CD14-positive monocyte (primary cell): ENCODE results near the gene TLCD5. TPM values are rescaled to one million over a fixed set of nuclear protein-coding genes. Genes with fewer than 3 reads are reported as not detected.

Source experiments
- DNase-seq, 3 donors: peaks; one replicate each; pipeline ENCODE4 v3.0.0-alpha.2; 2011 to 2022
- H2AFZ ChIP-seq: 2 replicates; pipeline ENCODE4 v1.6.0; 2012; ENCODE audit warnings: mild to moderate bottlenecking, low read depth, low read length, inconsistent platforms; ENCODE audit not compliant: insufficient read depth, poor library complexity, severe bottlenecking
- H3K27ac ChIP-seq, 2 donors: 1 replicate in 1 of 2; 2 replicates in 1 of 2; pipeline ENCODE4 v1.5.1; 2012 to 2013; ENCODE audit warnings: low read length in 2 of 2, control low read depth in 1 of 2, inconsistent platforms in 1 of 2, low read depth in 1 of 2, mild to moderate bottlenecking in 1 of 2
- H3K27me3 ChIP-seq, 2 donors: one replicate each; pipeline versions ENCODE4 v1.6.0 to v1.6.1; 2011 to 2013; ENCODE audit warnings: low read length in 2 of 2; ENCODE audit not compliant: control insufficient read depth in 2 of 2, insufficient read depth in 2 of 2
- H3K36me3 ChIP-seq, 2 donors: replicated peaks in 1 of 2; 1 replicate in 1 of 2; 2 replicates in 1 of 2; pipeline versions ENCODE4 v1.5.1 to v1.6.1; 2012 to 2013; ENCODE audit warnings: low read length in 2 of 2, control low read depth in 1 of 2, inconsistent platforms in 1 of 2, mild to moderate bottlenecking in 1 of 2; ENCODE audit not compliant: insufficient read depth in 2 of 2, control insufficient read depth in 1 of 2
- H3K4me1 ChIP-seq, 2 donors: 1 replicate in 1 of 2; 2 replicates in 1 of 2; pipeline versions ENCODE4 v1.5.1 to v1.6.1; 2012 to 2013; ENCODE audit warnings: low read length in 2 of 2, control low read depth in 1 of 2, inconsistent platforms in 1 of 2, mild to moderate bottlenecking in 1 of 2, moderate library complexity in 1 of 2; ENCODE audit not compliant: insufficient read depth in 2 of 2, control insufficient read depth in 1 of 2
- H3K4me2 ChIP-seq: replicated peaks from 2 replicates; pipeline ENCODE3; 2012; ENCODE audit warnings: low read length, moderate library complexity, mild to moderate bottlenecking; ENCODE audit not compliant: poor library complexity, severe bottlenecking; ENCODE audit errors: extremely low read depth
- H3K4me3 ChIP-seq, 3 experiments: fragments of 200-600 bp in 1 of 3; sonication (generic) in 1 of 3; replicated peaks in 1 of 3; 1 replicate in 2 of 3; 2 replicates in 1 of 3; pipeline ENCODE4 v1.5.1; 2011 to 2013; ENCODE audit warnings: low read length in 3 of 3, mild to moderate bottlenecking in 3 of 3, control low read depth in 2 of 3, low read depth in 2 of 3, inconsistent platforms in 1 of 3, moderate library complexity in 1 of 3
- H3K79me2 ChIP-seq: 2 replicates; pipeline ENCODE4 v1.6.0; 2012; ENCODE audit warnings: mild to moderate bottlenecking, control low read depth, inconsistent platforms, low read length, moderate library complexity; ENCODE audit not compliant: insufficient read depth
- H3K9ac ChIP-seq: 2 replicates; pipeline ENCODE4 v1.6.0; 2017; ENCODE audit warnings: low read length, mild to moderate bottlenecking; ENCODE audit not compliant: insufficient read depth, poor library complexity, severe bottlenecking
- H3K9me3 ChIP-seq, 2 donors: replicated peaks in 1 of 2; 1 replicate in 1 of 2; 2 replicates in 1 of 2; pipeline versions ENCODE4 v1.5.1 to v1.6.1; 2012 to 2013; ENCODE audit warnings: low read length in 2 of 2, control low read depth in 1 of 2; ENCODE audit not compliant: control insufficient read depth in 1 of 2, insufficient read depth in 1 of 2
- H4K20me1 ChIP-seq: 2 replicates; pipeline ENCODE4 v1.6.0; 2012; ENCODE audit warnings: mild to moderate bottlenecking, low read length, control low read depth, moderate library complexity; ENCODE audit not compliant: insufficient read depth
- H3K27ac Mint-ChIP-seq, 7 donors: one replicate each; pipeline ENCODE4 v1.8.0; 2020; ENCODE audit warnings: mild to moderate bottlenecking in 7 of 7, mixed read lengths in 7 of 7, moderate library complexity in 6 of 7, inconsistent platforms in 2 of 7
- H3K27me3 Mint-ChIP-seq, 3 donors: one replicate each; pipeline ENCODE4 v1.8.0; 2021 to 2022; ENCODE audit warnings: low read depth in 3 of 3, mild to moderate bottlenecking in 3 of 3, mixed read lengths in 3 of 3, moderate library complexity in 3 of 3, inconsistent platforms in 1 of 3
- H3K36me3 Mint-ChIP-seq, 2 donors: one replicate each; pipeline ENCODE4 v1.8.0; 2020; ENCODE audit warnings: mixed read lengths in 2 of 2, inconsistent platforms in 1 of 2, mild to moderate bottlenecking in 1 of 2
- H3K4me1 Mint-ChIP-seq: one replicate; pipeline ENCODE4 v1.8.0; 2020; ENCODE audit warnings: mild to moderate bottlenecking, mixed read lengths
- H3K4me3 Mint-ChIP-seq, 2 donors: one replicate each; pipeline ENCODE4 v1.8.0; 2020; ENCODE audit warnings: mild to moderate bottlenecking in 2 of 2, mixed read lengths in 2 of 2, moderate library complexity in 1 of 2
- H3K9me3 Mint-ChIP-seq, 7 donors: one replicate each; pipeline ENCODE4 v1.8.0; 2020 to 2022; ENCODE audit warnings: mixed read lengths in 7 of 7, mild to moderate bottlenecking in 6 of 7, moderate library complexity in 6 of 7, inconsistent platforms in 2 of 7
- CTCF ChIP-seq: fragments of 200-600 bp; IDR thresholded peaks from one replicate; pipeline ENCODE4 v1.8.0; 2022; ENCODE audit warnings: antibody characterized with exemption, mild to moderate bottlenecking
- WGBS: methylation state at CpG from one replicate; pipeline ENCODE4 v1.1.5; 2013; ENCODE audit warnings: missing lambda C conversion rate; ENCODE audit not compliant: insufficient coverage; 5-methylcytosine and 5-hydroxymethylcytosine counted together
- intact Hi-C, 2 donors: fragments of 100-400 bp; cut with micrococcal nuclease; formaldehyde crosslinking; loops; one replicate each; pipeline versions ENCODE4 v1.15.0 to v1.15.1; 2023
- polyA plus RNA-seq, 3 donors: library from polyadenylated mRNA; depleted of rRNA in 1 of 3; unstranded in 2 of 3; stranded (reverse) in 1 of 3; fragments of 300-500 nt in 2 of 3; fragments of >200 nt in 1 of 3; fragmentation: Illumina TruSeq in 2 of 3; gene quantifications; 1 replicate in 2 of 3; 2 replicates in 1 of 3; pipeline ENCODE4 v1.2.3, GENCODE V29; 2012 to 2021

The TLCD5 gene
- polyA plus RNA-seq, 3 donors: not detected

- no peaks in the 10 kb centered on the region for H3K36me3 ChIP-seq
- Mint-ChIP-seq H3K36me3 (no peaks in the 10 kb centered on the region), H3K9me3 (peaks cover 0 to 1% (median 0%) of the 10 kb centered on the region in 7 donors), H3K27ac (no peak overlapping the region), H3K4me3 (peak overlapping the region in 1 of 2 donors; percentile 50), H3K4me1 (no peaks in the 10 kb centered on the region), H3K27me3 (peaks cover 63 to 85% (median 65%) of the 10 kb centered on the region in 3 donors)
- no peak overlapping the region for H3K27ac ChIP-seq
- intact Hi-C loops: no loop called here
- peaks cover 45 to 74% of the 10 kb centered on the region in 2 donors for H3K27me3 ChIP-seq
- no peaks in the 10 kb centered on the region for H3K4me1 ChIP-seq
- H3K4me3 ChIP-seq: no peak overlapping the region
- H3K9ac ChIP-seq: no peak overlapping the region
- 86% methylated on average over 4 of the region's 4 CpGs for WGBS
- no peak for DNase-seq
- no peak overlapping the region for H2AFZ ChIP-seq
- no peaks in the 10 kb centered on the region for H3K79me2 ChIP-seq
- TF ChIP-seq CTCF: no peak
- no peaks in the 10 kb centered on the region for H4K20me1 ChIP-seq
- peaks cover 0 to under 1% of the 10 kb centered on the region in 2 donors for H3K9me3 ChIP-seq
- no peak overlapping the region for H3K4me2 ChIP-seq
Observed at GRCh38 chr11:120318906-120319305, 6.2 kb upstream of the TLCD5 start.

DNA sequence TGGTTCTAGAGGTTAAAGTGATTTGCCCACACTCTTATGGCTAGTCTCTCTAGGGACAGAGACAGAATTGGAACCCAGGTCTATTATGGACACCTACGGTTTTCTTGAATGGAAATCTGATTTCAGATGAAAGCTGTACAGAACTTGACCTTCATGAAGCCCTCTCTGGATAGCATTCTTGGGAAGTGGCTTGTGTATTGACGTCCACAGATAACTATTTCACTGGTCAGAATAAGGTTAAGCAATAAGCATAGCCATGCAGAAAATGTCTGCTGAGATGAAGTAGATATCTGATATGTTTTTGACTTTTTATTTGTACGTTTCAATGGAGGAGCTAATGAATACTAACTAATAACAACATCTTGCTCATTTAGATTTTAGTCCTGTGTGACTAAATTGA lies 1.1 kb downstream of the TLCD5 start:
- Histone ChIP-seq H4K20me1 (no peaks in the 10 kb centered on the region), H3K79me2 (no peaks in the 10 kb centered on the region), H3K27me3 (peaks cover 85 to 88% of the 10 kb centered on the region in 2 donors), H3K4me1 (peaks cover 2 to 11% of the 10 kb centered on the region in 2 donors), H3K36me3 (no peaks in the 10 kb centered on the region), H3K4me3 (no peak overlapping the region), H2AFZ (no peak overlapping the region), H3K27ac (no peak overlapping the region), H3K9ac (no peak overlapping the region), H3K4me2 (no peak overlapping the region), H3K9me3 (peaks cover 0 to 15% of the 10 kb centered on the region in 2 donors)
- DNase-seq: no peak
- no peak for TF ChIP-seq CTCF
- Mint-ChIP-seq H3K4me1 (peaks cover 12% of the 10 kb centered on the region), H3K36me3 (peaks cover 0 to 2% of the 10 kb centered on the region in 2 donors), H3K4me3 (peak overlapping the region in 1 of 2 donors; percentile 78), H3K27me3 (peaks cover 85 to 94% (median 92%) of the 10 kb centered on the region in 3 donors), H3K9me3 (peaks cover 0 to 8% (median 5%) of the 10 kb centered on the region in 7 donors), H3K27ac (no peak overlapping the region)
- WGBS: 58% methylated on average over 1 of the region's 3 CpGs
- intact Hi-C loops: no loop called here
